GM18502 (cell line): ENCODE measurements around the gene SMAD7.

ENCODE experiments used
- ATAC-seq: cut with Tn5 transposase; IDR thresholded peaks from one replicate; pipeline ENCODE4 v1.9.1; 2021; ENCODE audit warnings: mild to moderate bottlenecking; ENCODE audit not compliant: unreplicated experiment, poor library complexity

SMAD7 gene

DNA sequence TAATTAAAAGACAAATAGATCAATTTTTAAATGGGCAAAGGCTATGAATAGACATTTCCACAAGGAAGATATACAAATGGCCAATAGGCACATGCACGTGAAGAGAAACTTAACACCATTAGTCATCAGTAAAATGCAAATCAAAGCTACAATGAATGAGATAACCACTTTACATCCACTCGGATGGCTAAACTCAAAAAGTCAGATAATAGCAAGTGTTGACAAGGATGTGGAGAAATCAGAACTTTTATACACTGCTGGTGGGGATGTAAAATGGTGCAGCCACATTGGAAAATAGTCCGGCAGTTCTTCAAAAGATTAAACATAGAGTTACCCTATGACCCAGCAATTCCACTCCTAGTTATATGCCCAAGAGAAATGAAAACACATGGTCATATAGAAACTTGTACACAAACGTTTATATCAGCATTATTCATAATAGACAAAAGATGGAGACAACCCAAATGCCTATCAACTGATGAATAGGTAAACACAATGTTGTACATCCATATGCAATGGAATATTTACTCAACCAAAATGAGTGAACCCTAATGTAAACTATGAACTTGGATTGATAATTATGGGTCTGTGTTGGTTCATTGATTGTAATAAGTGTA, 51.1 kb downstream of the SMAD7 start:
- no peak for ATAC-seq

DNA sequence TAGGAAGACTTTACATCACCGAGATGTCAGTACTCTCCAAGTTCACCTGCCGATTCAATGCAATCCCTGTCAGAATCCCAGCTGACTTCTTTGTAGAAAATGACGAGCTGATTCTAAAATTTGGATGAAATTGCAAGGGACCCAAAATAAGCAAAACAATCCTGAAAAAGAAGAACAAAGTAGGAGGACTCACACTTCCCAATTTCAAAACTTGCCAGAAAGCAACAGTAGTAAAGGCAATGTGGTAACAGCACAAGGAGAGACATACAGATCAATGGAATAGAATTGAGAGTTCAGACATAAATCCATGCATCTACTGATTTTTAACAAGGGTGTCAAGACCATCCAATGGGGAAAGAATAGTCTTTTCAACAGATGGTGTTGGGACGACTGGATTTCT, 52.2 kb downstream of the SMAD7 start:
- ATAC-seq, result no peak

DNA sequence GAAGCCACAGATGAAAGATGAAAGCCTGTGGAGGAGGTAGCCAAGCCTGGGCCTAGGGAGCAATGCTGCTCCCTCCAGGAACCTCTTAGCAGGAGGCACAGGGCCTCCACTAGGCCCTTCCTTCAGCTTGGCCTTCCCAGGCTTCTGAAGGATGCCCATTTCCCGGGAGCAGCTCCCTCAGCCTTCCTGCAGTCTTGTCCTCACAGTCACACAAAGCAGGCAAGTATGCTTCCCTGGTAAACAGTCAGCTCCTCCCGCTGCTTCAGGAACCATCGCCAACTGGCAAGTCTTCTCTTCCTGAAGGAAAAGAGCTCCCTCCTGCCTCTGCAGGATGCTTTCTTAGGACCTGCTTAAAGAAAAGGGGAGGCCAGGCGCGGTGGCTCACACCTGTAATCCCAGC, 53.2 kb downstream of the SMAD7 start:
- no peak for ATAC-seq

DNA sequence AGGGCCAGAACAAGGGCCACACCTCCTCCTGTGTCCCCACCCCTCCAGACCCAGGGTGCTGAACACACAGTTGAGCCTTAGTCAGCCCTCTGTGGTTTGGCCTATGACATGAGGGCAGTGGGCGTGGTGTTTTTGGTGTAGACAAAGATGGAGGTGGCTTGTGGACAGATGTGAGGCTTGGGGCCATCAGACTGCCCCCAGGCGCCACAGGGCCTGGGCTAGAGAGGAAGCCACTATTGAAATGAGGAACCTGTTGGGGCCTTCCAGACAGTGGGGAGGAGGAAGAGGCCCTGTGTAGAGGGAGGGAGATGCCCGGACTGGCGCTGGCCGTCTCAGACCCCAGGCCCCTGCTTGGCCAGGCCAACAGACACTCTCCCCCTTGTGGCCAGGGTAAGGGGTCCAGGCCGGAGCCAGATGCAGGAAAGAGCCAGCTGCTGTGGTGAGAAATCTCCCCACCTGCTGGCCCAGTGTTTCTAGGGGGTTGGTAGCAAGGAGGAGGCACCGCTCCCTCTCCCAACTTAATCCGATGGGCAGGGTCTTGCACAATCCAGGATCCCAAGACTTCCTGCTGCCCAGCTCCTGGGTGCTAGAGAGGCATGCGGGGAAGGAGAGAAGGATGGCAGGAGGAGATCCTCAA, 53.8 kb downstream of the SMAD7 start:
- ATAC-seq, result peak; percentile 72

DNA sequence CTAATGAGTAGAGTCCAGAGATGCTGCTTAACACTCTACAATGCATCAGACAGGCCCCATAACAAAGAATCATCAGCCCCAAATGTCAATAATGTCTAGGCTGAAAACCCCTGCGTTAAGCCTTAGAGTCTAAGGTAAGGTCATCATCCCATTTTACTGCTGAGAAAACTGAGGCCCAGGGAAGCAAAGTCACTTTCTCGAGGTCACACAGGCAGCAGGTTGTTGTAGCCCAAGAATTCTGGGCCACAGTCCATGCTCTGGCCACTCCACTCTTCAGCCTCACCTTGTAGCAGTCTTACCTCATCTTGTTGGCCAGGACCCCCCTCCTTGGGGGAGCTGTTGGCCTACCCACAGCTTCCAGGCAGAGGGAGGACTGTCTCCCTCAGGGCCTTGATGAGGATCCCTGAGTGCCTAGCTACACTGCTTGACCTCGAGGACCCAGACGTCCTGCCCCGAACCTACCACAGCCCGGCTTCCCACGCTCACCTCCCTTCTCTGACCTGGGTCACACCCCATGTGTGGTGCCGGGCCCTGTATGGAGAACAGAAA, 54.4 kb downstream of the SMAD7 start:
- ATAC-seq, result no peak

DNA sequence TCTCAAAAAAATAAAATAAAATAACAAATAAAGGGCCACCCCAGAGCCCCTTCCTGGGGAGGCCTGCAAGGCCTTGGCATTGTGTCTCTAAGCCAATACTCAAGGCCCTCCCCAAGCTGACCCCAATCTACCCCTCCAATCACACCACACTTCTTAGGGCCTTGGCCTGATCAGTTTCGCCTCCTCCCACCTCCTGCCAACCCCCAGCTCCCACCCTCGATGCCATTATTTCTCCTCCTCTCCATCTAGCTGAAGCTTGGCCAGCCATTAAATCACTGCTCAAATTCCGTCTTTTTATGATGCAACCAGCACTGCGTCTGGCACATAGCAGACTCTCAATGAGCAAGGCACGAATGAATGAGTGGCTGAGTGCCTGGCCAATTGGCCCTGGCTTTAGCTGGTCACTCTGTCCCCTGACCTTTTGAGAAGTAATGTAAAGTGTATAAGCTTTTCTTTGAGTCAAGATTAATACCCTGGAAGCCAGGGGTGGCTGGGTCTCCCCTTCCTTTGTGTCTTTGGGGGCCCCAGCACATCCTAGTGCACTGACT, 55.9 kb downstream of the SMAD7 start:
- no peak for ATAC-seq

DNA sequence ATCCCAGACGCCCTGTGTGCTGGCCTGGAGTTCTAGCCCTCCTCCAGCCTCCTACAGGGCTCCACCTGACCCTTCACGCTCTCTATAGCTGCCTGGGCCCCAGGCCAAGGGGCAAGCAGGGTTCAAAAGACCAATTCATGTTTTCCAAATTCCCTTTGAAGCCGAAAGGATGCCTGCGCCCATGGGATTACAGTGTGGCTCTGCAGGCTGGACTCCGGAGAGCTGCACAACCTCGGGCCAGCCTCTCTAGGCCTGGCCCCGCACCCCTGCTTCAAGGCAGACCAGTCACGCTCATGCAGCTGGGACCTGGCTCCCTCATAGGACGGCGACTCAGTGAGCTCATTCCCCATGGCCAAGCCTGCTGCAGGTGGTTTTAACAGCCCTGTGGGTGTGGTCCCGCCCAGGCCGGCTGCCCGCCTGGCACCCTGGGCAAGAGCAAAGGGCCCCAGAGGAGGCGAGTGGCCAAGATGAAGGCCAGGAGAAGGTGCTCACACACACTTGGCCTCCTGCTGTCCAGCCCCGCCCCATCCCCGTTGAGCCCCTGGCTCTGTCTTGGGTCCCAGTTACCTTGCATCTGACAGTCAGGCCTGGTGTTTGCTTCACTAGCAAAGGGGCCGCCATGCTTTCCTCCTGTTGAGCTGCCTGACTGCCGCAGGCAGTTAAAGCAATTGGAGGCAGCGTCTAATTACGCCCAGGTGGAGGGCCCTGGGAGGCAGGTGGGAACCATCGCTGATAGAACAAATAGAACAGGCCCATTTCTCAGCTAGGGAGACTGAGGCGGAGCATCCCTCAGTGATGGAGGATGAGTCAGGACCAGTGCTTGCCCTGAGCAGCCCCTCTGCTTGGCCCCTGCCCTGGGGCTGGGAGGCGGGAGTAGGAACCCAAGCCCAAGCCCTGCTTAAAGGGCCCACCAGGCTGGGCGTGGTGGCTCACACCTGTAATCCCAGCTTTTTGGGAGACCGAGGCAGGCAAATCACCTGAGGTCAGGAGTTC, 56.9 kb downstream of the SMAD7 start:
- ATAC-seq, result no peak

DNA sequence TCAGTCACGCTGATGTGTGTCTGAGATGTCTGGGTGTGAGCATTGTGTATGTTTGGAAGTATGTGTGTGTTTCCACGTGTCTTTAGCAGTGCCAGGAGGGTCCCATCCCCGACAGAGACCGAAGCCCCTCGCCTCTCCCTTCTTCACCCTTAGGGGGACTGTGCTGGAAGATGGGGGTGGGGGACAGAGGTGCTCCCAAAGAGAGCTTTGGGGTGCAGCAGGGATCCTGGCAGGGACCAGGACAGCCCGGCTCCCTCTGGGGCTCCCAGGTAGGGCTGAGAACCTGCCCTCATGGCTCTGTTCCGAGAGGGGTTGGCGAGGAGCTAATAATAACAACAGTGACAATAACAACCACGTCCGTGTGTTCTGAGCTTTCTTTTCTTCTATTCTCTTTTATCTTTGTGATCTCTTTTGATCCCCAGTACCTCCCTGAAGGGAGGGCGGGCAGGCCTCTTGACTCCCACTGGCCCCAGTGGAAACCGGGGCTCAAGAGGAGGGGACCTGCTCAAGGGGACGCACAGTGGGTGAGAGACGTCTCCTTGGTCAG, 57.6 kb downstream of the SMAD7 start:
- no peak for ATAC-seq

DNA sequence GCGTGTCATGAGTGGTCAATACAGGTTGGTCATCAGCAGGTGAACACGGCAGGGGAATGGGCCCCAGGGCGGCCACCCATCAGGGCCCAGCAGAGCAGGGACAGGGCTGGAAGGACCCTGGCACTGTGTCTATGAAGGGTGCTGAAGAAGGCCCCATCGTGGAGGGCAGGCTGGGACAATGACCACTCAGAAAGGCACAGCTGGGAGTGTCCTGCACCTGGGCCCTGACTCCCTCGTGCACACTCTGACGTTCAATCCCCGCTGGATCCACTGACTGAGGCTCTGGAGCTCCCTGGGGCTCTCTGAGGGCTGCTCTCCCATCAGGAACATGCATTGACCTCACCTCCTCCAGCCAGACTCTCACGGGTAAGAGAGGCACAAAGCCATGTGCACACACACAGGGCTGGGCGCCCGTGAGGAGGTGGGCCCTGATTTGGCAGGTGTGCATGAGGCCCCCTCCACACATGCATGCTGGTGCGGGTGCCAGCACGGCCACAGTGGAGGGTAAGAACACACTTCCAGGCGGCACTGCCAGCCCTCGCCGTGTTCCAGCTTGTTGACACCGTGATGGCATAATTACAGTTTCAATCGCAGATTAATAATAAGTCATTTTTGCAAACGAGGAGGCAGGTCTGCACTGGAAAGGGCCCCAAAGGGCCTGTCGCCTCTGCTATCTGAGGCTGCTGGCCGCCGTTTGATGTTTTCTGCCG, 58.5 kb downstream of the SMAD7 start:
- ATAC-seq, result no peak

DNA sequence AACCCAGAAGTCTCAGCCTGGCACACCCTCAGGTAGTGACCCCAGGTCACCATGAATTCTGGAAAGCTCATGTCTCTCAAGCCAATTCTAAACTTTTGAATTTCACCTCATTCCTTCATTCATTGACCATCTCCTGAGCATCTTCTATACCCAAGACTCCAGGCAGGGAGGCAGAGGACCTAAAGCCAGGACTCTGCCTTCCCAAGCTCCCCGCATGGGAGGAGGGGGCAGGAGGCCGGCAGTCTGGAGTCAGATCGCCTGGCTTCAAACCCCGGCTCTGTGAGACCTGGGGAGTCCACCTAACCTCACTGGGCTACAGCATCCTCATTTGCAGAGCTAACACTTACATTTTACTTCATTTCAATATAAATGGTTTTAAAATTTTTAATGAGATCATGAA, 59.0 kb downstream of the SMAD7 start:
- ATAC-seq, result no peak

DNA sequence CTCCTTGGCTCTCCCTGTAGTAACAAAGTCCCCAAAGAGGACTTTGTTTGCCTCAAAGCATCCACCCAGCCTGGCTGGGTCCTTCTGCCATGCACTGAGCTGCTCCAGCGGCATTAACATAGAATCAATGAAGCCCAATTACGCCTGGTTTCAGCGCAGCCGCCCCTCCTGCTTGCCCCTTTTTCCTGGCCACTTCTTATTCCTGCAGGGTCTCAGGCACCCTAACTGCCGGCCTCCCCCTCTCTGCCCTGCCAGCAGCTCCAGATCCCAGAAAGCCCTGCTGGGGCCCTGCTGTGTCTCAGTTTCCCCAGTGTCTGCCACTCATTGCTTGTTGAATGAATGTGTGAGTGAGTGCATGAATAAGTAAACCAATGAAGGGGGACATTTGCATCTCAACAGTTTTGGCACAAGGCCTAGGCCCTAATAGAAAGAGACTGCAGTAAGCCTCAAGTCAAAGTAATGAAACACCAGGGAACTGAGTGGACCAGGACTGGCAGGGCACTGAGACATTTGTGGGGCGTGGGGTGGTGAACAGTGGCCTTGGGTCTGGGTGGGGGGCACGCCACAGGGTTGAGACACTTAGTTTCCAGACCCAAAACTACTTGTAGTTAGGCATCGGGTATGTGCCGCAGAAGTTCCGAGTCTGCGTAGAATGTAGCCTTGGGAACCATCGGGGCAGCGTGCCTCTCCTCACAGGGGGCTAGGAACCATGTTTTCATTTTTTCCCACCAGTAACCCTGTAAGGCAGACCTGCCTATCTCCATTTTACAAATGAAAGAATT, 60.6 kb downstream of the SMAD7 start:
- ATAC-seq, result no peak

DNA sequence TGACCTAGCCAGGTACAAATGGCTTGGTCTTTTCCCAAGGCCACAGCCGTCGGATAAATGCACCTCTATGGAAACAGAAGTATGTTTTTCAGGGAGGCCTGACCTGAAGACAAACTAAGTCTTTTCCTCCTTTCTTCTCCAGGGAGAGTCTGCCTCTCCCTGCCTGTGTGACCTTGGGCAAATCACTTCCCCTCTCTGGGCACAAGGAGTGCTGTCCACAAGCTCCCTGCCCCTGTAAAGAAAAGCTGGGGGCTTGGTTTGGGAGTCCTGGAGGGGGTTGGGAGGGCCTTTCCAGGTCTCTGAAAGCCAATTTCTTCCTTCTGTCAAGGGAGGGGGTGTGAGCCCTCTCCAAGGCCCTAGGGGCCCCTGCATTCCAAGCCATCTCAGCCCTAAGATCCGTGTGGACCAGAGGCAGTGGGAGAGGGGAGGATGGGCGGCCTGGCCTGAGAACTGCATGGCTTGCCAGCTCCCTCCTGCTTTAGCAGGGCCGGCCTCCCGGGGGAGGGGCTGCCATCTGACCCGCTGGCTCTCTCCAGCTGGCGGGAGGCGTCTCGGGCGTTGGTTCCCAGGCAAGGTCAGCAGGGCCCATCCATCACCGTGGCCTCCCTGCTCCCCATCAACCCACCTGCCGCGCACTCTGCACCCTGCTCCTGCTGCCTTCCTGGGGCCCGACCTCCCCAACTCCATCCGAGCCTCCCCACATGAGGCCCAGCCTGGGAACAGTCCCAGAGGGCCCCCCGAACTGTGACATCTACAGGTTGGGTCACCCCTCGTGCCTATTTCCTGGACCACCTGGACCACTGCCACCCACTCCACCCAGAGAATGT, 61.4 kb downstream of the SMAD7 start:
- ATAC-seq, result no peak

DNA sequence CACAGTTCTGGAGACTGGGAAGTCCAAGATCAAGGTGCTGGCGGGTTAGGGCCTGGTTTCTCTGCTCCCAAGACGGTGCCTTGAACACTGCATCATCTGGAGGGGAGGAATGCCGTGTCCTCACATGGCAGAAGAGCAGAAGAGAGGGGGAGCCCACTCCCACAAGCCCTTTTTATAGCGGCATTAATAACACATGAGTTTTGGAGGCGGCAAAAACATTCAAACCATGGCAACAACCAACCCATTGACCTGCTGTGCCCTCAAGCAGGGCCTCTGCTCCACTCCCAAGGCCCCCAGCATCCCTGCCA, 62.0 kb downstream of the SMAD7 start:
- ATAC-seq, result no peak

DNA sequence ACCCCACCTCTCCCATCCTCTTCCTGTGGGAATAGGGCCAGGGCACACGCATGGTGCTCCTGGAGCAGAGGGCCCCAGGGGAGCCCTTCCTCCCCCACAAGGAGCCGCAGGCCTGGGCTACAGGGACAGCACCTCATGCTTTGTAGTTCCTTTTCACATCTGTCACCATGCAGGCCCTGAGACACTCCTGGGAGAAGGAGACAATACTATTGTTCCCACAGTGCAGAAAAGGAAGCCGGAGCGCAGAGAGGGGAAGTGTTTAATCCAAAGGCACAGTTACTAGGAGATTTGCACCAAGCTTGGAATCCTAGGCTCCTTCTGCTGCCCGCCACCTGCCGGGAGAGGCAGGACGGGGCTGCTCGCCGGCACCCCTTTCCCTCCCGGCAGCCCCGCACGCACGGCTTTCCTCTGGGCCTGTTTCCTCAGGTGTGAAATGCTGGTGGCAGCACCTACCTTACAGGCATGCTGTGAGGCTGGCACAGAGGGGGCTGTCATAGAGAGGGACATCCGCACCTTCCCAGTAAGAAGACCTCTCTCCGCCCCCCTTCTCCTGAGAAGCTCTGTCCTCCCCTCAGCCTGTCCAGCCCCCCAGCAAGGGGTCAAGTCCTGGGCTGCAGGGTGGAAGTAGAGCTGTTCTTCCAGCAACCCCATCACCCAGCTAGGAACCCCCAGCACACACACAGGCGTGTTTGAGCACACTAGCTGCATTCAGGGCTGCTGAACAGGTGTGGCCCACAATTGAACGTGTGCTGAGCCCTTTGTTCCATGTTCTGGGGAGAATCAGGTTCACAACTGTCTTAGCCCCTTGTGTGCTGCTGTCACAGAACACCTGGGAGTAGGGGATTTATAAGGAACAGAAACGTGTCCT, 62.6 kb downstream of the SMAD7 start:
- ATAC-seq, result no peak

DNA sequence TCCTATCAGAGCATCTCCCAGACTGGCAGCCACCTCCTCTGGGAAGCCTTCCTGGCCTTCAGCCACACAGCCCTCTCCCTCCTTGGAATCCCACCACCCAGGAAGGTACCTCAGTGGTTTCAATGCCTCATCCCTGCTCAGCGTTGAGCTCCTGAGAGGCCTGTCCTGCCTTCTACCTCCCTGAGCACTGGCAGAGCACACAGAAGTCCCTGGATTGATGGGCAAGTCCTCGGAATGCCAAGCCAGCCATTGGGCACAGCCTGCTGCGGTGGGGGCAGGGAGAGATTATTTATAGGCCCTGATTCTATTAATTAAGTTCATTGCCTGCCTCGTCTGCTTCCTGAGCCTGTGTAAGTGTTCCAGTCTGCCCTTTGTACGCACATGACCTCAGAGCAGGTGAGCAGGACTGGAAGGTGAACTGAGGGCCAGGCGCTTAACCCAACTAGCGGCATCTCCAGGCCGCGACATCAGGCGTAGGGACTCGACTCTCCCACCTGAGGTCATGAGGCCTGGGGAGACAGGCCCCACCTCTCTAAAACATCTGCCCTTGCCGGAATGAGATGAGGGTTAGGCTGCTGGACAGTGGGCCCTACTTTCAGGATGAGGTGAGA, 63.4 kb downstream of the SMAD7 start:
- no peak for ATAC-seq

DNA sequence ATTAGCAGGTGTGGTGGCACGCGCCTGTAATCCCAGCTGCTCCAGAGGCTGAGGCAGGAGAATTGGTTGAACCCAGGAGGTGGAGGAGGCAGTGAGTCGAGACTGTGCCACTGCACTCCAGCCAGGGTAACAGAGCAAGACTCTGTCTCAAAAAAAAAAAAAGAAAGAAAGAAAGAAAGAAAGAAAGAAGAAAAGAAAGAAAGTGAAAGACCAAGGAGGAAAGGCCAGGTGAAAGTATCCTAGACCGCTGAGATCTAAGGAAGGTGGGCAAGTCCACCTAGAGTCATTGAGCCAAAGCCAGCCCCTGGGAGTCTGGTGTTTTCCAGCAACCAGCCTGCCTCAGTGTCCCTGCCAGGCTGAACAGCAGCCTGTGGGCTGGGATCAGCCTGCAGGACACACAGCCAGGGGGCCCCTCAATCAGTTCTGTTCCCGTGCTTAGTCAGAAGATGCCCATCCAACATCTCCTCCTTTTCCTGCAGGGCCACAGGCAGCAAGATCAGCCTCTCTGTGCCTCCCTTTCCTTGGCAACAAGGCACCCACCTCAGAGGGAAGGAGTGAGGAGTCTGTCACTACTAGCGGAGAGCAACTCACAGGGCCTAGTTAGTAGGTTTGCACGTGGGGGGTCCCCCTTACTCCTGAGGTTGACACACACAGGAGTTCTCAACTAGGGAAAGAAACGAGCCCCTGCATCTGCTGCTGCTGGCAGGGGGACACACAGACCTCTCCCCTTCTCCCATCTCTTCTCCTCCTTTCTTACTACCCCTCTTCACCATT, 64.1 kb downstream of the SMAD7 start:
- no peak for ATAC-seq
